ENCODE data around the gene FAM149A.

The FAM149A gene

GRCh38 chr4:186069729-186070128 lies 34.8 kb upstream of the FAM149A start:
- H3K27ac ChIP-seq = peak overlapping the region; percentile 67

GRCh38 chr4:186072516-186072915 lies 32.0 kb upstream of the FAM149A start:
- H3K27ac ChIP-seq = no peak overlapping the region
- TF ChIP-seq CTCF (conservative IDR thresholded peaks at IDR 0.05) = no peak

More at GRCh38 chr4:186069729-186070128, 34.8 kb upstream of the FAM149A start:
- TF ChIP-seq CTCF (conservative IDR thresholded peaks at IDR 0.05) = no peak

- no peak for TF ChIP-seq CTCF (conservative IDR thresholded peaks at IDR 0.05)
- H3K27ac ChIP-seq = no peak overlapping the region
These were observed 30.3 kb upstream of the FAM149A start for GRCh38 chr4:186074189-186074588.

- TF ChIP-seq CTCF (conservative IDR thresholded peaks at IDR 0.05) = no peak
- peak overlapping the region; percentile 94 for H3K27ac ChIP-seq
These were observed 25.4 kb upstream of the FAM149A start for GRCh38 chr4:186078981-186079638.

- TF ChIP-seq CTCF (conservative IDR thresholded peaks at IDR 0.05) = no peak
- peak overlapping the region; percentile 94 for H3K27ac ChIP-seq
These were observed 24.8 kb upstream of the FAM149A start for GRCh38 chr4:186079694-186080093.

- H3K27ac ChIP-seq = peak overlapping the region; percentile 94
- TF ChIP-seq CTCF (conservative IDR thresholded peaks at IDR 0.05) = no peak
These were observed 23.2 kb upstream of the FAM149A start for GRCh38 chr4:186081202-186081807.

- H3K27ac ChIP-seq = peak overlapping the region; percentile 94; the same call in 1 of the 2 replicates
- TF ChIP-seq CTCF (conservative IDR thresholded peaks at IDR 0.05) = no peak
These were observed 22.3 kb upstream of the FAM149A start for GRCh38 chr4:186082221-186082620.
